ENCODE measurements around the gene PROSER2.

Gene PROSER2

DNA sequence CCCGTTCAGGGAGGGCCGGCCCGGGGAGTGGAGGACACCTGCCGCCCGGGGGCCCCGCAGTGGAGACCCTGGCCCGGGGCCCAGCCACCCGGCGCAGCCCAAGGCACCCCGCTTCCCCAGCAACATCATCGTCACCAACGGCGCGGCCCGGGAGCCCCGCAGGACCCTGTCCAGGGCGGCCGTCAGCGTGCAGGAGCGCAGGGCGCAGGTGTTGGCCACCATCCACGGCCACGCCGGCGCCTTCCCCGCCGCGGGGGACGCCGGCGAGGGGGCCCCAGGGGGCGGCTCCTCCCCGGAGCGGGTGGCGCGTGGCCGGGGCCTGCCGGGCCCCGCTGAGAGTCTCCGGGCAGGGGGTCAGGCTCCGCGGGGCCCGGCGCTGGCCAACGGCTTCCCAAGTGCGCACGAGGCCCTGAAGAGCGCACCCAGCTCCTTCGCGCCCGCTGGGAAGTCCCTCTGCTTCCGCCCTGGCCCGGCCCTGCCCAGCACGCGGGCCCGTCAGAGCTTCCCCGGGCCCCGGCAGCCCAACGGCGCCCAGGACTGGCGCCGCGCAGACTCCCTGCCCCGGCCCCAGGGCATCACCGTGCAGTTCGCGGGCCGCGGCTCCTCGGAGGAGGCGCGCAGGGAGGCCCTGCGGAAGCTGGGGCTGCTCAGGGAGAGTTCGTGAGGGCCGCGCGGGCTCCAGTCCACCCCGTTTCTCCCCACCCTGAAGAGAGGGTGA lies 46.7 kb downstream of the PROSER2 start:
- peak; percentile 7 for DNase-seq (ENCODE audit: low spot score)

DNA sequence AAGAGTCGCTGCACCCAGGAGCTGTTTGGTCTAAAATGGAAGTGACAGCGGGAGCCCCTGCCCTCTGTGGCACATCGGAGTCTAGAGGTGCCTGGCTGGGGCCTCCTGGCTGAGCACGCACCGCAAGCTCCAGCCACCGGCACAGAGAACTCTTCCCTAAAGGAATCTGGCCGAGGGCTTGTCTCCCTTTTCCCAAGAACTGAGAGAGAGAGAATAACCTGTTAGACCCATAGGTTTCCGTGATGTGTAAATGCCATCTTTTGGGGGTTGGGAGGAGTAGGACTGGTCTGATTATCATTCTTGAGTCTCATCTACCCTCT lies 47.3 kb downstream of the PROSER2 start:
- DNase-seq (ENCODE audit: low spot score) = no peak

DNA sequence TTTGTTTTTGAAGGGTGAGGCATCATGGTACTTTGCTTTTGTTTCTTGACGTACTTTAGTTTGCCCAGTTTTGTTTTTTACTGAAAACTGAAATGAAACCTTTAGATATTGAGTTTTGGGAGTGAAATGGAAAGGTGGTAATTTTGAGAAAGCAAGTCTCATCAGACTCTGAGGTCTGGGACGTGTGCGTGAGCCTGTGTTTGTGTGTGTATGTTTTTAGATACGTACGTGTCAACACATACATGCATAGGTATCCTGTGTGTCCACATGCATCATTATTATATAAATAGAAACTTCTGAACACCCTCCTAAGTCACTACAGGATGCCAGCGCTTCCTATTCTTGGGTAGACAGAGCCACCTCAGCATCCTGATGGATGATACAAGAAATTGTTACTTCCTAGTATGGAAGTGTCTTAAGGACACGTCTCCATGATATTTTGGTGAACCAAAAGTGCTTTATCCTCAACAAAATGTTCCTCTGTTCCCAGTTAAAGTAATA lies 47.8 kb downstream of the PROSER2 start:
- DNase-seq (ENCODE audit: low spot score) = no peak

- DNase-seq (ENCODE audit: low spot score) = no peak
Observed at GRCh38 chr10:11871466-11871865, 48.3 kb downstream of the PROSER2 start.

- DNase-seq (ENCODE audit: low spot score) = peak; percentile 35
Observed at GRCh38 chr10:11874568-11875493, 51.7 kb downstream of the PROSER2 start.

DNA sequence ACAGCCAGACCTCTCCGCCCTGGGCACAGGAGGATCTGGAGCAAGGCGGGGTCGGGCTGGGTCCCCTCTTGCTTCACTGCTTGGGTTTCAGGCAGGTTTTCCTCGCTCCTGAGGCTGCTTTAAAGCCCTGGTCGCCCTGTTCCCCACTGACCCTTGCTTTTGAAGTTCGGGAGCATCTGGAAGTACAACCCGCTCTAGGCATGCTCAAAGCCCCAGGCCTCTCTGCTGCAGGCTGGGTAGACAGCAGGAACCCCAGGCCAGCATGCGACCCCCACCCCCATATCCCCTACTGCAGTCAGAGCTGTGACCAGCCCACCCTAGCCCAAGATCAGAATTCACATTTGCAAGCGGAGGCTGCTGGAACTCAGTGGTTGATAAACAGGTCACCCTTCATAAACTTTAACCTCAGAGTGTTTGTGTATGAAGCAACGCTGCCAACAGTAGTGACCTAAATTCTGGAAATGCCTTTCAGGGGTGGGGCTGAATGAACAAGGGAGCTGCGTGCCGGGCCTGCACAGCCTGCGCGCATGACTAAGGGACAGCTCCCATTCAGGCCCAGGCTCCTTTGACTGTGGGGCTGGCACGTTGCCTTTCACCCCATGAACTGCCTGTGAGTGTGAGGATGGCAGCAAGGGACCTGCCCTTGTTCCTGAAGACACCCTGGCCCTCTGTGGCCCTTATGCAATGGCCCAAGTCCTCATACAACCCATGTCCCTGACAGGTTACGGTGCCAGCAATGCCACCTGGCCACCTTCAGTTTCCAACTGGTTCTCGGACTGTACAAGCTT lies 52.5 kb downstream of the PROSER2 start:
- no peak for DNase-seq (ENCODE audit: low spot score)

- no peak for DNase-seq (ENCODE audit: low spot score)
Observed at GRCh38 chr10:11876324-11876723, 53.2 kb downstream of the PROSER2 start.

GRCh38 chr10:11876805-11877590 lies 53.8 kb downstream of the PROSER2 start:
- DNase-seq (ENCODE audit: low spot score) = no peak

GRCh38 chr10:11877591-11877905 lies 54.4 kb downstream of the PROSER2 start:
- no peak for DNase-seq (ENCODE audit: low spot score)

GRCh38 chr10:11878776-11879175 lies 55.6 kb downstream of the PROSER2 start:
- no peak for DNase-seq (ENCODE audit: low spot score)

- DNase-seq (ENCODE audit: low spot score) = no peak
Observed at GRCh38 chr10:11879387-11880094, 56.4 kb downstream of the PROSER2 start.

DNA sequence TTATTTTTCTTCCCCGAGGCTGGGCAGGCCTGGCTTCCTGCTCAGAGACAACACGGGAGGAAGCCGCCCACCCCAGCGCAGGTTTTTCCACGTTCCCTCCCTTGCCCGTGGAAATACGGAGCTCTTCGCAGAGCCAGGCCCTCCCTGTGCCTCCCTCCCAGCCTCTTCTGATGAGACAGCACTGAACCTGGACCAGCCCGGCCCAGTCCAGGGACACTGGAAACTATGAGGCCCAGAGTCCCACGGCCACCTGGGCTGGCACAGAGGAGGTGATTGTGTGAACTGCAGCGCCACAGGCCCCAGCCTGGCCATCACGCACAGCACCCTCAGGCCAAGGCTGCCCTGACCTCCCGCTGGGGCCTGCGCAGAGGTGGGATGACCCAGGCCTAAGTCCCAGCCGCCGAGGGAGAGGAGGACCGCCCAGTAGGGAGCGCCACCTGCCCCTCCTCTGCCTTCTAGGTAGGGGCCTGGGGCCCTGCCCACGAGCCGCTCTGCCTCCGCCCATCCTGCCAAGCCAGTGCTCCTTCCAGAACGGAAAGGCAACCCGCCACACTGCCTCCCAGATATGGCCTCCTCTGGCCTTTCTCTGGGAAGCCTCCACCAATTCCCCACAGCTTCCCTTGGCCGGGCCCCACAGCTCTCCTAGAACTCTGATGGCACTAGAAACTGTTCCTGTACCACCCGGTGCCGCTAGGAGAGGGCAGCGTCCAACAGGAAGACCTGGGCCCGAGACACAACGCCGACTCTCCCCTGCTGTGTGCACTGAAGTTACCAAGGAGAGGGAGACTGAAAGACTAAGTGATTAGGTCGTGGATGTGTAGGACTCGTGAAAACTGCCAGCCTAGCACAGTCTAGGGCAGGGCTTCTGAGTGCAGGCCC lies 57.2 kb downstream of the PROSER2 start:
- no peak for DNase-seq (ENCODE audit: low spot score)

- no peak for DNase-seq (ENCODE audit: low spot score)
Observed at GRCh38 chr10:11881030-11881476, 57.9 kb downstream of the PROSER2 start.

DNA sequence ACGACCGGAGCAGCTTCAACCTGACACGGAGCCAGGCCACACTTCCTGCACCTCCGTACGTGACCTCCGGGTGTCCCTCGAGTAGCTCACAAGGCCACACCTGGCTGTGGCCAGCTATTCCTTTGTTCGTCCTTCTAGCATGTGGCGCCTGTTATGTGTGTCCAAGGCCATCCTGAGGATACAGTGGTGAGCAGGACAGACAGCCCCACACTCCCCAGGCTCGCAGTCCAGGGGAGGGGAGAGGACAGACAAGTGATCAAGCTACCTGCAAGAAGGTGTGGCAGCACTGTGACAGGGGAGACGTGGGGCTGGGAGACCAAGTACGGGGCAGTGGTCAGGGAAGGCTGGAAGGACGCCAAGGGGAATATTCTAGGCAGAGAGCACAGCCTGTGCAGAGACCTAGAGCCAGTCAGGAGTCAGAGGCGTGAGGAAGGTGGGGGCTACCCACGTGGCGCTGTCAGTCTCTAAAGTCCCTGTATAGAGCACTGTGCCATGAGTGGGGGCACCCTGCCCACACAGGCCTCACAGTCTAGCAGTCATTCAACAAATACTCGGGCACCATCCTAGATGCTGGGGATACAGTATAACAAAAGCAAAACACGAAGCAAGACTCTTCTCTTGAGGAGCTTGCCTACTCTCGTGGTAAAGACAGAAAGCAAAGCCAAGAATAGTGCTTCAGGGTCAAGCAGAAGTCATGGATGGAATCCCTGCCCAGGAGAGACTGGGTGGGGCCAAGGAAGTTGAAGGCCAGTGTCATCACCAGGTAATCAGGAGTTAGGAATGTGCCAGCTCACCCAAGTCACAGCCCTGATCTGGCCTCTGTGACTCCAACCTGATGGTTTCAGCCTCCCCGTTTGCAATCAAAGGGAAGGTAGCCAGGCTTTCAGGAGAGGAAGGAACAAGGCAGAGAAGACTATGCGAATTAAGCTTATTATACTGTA lies 58.6 kb downstream of the PROSER2 start:
- no peak for DNase-seq (ENCODE audit: low spot score)

DNA sequence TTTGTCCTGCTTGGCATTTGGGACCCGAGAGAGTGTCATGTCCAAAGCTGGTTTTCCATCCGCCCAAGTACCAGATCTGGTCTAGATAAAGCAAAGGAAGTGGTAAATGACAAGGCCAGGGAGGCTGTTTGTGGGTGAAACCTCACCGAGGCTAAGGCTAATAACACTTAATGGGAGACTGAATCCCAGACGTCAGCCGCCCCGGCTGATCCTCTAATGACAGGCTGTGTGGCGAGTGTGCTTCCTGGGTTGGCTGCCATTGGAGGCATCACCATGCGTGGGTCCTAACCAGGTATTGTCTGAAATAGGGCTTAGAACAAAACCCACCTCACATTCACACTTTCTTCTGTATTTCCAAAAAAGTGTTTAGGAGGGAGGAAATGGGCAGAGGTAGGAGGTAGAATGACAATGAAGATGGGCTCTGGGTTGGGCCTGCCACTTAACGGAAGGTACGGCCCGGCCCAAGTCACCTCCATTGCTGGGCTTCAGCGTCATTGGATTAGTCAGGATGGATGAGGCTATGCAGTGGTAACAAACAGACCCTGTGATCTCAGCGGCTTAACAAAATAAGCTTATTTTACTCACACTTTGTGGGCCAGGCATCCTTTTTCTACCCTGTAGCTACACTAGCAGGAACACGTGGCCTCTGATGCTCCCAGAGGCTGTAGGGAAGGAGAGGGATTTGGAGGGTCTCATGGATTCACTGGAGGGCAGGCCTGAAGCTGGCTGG lies 59.7 kb downstream of the PROSER2 start:
- DNase-seq (ENCODE audit: low spot score) = no peak

- DNase-seq (ENCODE audit: low spot score) = no peak
Observed at GRCh38 chr10:11884706-11885423, 61.7 kb downstream of the PROSER2 start.

GRCh38 chr10:11885437-11886137 lies 62.4 kb downstream of the PROSER2 start:
- no peak for DNase-seq (ENCODE audit: low spot score)
